ENCODE data around the gene CTRB2.

- TF ChIP-seq CTCF (IDR thresholded peaks at IDR 0.05) (no peak), POLR2A (IDR thresholded peaks at IDR 0.05) (no peak)
Measured at GRCh38 chr16:75235721-75236193, 28.8 kb upstream of the CTRB2 start.

All from breast epithelium (tissue), 3 donors.